PC-3 (cell line): ENCODE results near the gene FAM227A.
"Not testable (repeated sequence)": the region's sequence is repeated elsewhere in the genome, so short reads cannot be mapped to it uniquely, and the experiment has no call there.

ENCODE experiments used
- EZH2 ChIP-seq: fragments of 300-600 bp; sonication (generic); IDR thresholded peaks from one replicate; pipeline ENCODE4 v1.6.1; 2017; ENCODE audit warnings: antibody characterized with exemption, mild to moderate bottlenecking, low read length; ENCODE audit not compliant: unreplicated experiment
- EZH2phosphoT487 ChIP-seq: fragments of 300-600 bp; sonication (generic); IDR thresholded peaks from 2 replicates; pipeline ENCODE4 v1.6.1; 2018; ENCODE audit warnings: mild to moderate bottlenecking, antibody characterized with exemption, low read length, borderline replicate concordance
- TF ChIP-seq, protein P1 (sequence below): fragments of 300-600 bp; sonication (generic); conservative IDR thresholded peaks from 2 replicates; pipeline ENCODE4 v1.5.1; 2017; ENCODE audit warnings: antibody characterized with exemption, low read depth, mild to moderate bottlenecking, low read length

GRCh38 chr22:38644245-38644644 lies 11.9 kb downstream of the FAM227A start:
- not testable (repeated sequence) for TF ChIP-seq EZH2phosphoT487, EZH2
- TF ChIP-seq, protein P1, sequence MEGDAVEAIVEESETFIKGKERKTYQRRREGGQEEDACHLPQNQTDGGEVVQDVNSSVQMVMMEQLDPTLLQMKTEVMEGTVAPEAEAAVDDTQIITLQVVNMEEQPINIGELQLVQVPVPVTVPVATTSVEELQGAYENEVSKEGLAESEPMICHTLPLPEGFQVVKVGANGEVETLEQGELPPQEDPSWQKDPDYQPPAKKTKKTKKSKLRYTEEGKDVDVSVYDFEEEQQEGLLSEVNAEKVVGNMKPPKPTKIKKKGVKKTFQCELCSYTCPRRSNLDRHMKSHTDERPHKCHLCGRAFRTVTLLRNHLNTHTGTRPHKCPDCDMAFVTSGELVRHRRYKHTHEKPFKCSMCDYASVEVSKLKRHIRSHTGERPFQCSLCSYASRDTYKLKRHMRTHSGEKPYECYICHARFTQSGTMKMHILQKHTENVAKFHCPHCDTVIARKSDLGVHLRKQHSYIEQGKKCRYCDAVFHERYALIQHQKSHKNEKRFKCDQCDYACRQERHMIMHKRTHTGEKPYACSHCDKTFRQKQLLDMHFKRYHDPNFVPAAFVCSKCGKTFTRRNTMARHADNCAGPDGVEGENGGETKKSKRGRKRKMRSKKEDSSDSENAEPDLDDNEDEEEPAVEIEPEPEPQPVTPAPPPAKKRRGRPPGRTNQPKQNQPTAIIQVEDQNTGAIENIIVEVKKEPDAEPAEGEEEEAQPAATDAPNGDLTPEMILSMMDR: not testable (repeated sequence)
